ENCODE data around the gene TTLL5.

TTLL5 gene

DNA sequence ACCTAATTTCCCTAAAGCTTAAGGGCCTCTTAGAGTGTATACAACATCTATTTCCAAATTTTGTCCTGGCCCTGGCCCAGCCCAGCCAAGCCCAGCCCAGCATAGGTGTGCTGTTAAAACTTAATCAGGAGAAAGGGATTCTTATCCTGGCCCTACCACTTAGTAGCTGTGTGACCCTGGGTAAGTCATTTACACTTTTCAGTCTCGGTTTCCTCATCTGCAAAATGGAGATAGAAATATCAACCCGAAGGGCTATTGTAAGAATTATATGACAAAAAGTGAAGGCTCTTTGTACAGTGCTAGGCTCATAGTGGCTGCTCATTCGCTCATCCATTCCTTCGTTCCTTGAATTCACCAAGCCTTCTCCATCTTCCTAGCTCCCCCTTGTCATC is 812 bp upstream of the TTLL5 start:
- H3K27ac ChIP-seq: peak overlapping the region; percentile 75
- TF ChIP-seq, protein P1, sequence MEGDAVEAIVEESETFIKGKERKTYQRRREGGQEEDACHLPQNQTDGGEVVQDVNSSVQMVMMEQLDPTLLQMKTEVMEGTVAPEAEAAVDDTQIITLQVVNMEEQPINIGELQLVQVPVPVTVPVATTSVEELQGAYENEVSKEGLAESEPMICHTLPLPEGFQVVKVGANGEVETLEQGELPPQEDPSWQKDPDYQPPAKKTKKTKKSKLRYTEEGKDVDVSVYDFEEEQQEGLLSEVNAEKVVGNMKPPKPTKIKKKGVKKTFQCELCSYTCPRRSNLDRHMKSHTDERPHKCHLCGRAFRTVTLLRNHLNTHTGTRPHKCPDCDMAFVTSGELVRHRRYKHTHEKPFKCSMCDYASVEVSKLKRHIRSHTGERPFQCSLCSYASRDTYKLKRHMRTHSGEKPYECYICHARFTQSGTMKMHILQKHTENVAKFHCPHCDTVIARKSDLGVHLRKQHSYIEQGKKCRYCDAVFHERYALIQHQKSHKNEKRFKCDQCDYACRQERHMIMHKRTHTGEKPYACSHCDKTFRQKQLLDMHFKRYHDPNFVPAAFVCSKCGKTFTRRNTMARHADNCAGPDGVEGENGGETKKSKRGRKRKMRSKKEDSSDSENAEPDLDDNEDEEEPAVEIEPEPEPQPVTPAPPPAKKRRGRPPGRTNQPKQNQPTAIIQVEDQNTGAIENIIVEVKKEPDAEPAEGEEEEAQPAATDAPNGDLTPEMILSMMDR (conservative IDR thresholded peaks at IDR 0.05): no peak

DNA sequence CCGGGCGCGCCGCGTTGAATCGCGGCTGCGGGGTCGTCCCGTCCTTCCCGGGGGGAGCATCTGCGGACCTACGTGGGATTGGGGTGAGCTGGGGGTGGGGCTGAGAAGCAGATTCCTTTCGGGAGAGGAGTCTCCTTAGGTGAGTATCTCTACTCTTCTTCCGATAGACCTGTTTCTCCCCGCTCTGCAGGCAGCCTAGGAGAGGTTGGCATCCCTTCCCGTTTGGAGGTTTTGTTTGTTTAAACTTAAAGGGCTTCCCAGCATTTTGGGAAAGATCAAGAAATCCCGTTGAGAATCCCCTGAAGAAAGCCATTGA is 411 bp downstream of the TTLL5 start:
- H3K27ac ChIP-seq: peak overlapping the region; percentile 75
- TF ChIP-seq, protein P1 (conservative IDR thresholded peaks at IDR 0.05): no peak

DNA sequence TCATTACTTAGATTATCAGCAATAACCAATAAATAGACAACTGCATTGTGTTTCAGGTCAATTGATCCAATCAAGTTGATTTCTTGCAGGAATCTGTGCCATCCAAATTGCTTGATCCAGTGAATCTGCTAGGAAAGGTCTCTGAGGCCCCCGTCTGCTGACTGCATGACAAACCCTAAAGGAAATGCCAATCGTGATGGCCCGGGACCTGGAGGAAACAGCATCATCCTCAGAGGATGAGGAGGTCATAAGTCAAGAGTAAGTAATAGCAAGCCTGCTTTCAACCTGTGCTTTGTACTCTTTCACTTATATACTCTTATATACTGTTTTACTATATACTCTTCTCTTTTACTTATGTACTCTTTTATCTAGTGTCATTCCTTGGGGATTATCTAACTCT is 1.9 kb downstream of the TTLL5 start:
- H3K27ac ChIP-seq: no peak overlapping the region
- TF ChIP-seq, protein P1 (conservative IDR thresholded peaks at IDR 0.05): no peak

DNA sequence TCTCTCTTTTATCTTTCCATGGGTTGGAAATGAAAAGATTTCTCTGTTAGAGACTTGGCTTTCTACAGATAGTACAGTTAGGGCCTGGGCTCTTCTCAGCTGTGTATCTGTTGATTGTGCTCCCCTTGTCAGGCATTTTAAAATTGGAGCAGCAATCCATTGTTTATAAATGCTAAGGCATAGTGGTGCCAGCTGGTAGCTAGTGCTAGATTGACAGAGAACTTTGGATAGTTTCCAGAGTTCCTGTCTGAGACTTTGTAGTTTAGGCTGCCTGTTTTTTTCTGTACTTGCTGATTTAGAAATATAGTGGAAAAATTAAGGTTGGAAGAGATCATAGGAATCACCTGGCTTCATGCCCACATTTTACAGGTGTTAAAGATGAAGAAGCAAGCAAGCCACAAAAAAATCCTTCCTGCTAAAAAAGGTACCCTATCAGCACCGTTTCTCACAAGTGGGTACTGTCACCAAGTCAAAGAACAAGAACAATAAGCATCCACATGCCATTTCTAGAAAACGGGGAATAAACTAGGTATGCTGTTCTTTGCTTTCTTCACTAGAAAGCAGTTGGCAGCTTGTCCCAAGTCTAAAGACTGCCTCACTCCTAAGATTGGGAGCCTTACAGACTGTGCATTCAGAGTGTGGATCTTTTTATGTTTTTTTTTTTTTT is 6.2 kb downstream of the TTLL5 start:
- H3K27ac ChIP-seq: no peak overlapping the region
- TF ChIP-seq, protein P1 (conservative IDR thresholded peaks at IDR 0.05): no peak

DNA sequence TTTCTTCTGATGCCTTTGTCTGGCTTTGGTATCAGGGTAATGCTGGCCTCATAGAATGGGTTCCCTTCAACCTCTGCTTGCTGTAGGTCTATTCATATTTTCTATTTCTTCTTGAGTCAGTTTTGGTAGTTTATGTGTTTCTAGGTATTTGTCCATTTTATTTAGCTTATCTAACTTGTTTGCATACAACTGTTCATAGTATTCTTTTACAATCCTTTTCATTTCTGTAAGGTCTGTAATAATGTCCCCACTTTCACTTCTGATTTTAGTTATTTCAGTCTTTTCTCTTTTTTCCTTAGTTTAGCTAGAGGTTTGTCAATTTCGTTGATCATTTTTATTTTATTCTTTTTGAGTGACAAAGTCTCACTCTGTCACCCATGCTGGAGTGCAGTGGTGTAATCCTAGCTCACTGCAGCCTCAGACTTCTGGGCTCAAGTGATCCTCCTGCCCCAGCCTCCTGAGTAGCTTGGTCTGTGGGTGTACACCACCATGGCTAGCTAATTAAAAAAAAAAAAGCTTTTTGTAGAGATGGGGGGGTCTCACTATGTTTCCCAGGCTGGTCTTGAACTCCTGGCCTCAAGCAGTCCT is 11.7 kb downstream of the TTLL5 start:
- H3K27ac ChIP-seq: no peak overlapping the region
- TF ChIP-seq, protein P1 (conservative IDR thresholded peaks at IDR 0.05): no peak

DNA sequence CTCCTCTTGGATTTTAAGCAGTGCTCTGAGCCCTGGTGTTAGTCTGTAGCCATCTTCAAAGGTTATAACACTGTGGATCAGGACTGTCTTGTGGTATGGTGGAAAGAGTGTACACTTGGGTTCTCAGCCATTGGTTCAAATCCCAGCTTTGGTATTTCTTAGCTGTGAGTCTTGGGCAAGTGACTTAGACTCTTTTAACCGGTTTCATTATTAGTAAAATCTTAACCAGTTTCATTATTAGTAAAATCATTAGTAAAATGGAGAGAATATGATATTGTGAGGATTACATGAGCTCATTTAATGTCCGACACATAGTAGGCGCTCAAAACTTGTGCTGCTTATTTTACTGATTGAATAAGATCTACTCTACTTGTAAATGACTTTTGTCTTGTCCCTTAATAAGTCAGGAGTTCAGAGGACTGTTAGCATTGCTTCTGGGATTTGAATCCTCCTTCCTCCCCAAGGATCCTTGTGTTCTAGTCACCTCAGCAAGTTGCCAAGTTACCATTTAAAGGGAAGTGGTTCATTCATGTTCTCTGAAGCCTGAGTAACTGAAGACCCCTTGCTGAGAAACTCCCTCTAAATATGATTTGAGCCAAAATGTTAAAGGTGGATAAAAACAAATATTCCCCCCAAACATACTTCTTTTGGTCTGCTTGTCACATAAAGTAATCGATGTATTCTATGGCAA is 12.4 kb downstream of the TTLL5 start:
- no peak overlapping the region for H3K27ac ChIP-seq
- TF ChIP-seq, protein P1 (conservative IDR thresholded peaks at IDR 0.05): no peak

DNA sequence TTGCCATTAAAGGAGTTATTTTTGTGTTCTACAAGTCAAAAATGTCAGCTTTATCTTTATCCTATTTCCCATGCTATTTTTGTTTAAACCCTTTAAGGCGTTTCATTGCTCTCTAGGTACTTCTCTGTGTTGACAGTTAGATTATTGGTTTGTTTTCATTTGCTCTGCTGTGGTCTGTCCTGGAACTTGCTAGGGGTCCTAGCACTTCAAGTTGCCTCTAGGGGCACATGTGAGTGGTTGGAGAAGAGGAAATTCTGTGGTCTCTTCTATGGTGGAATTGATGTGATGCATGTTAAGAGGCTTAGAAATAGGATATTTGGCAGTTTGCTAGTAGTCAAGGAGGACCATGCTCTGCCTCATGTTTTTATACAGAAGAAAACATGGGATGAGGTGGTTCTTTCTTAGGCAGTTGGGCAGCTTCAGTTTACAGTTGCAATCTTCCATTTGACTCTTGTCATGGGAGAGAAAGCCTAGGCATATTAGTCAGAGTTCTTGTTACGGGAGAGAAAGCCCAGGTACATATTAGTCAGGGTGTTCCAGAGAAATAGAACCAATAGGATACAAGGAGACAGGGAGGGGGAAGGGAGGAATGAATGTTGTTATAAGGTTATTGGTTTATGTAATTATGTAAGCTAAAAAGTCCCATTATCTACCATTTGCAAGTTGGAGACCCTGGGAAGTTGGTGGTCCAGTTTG is 14.4 kb downstream of the TTLL5 start:
- TF ChIP-seq, protein P1 (conservative IDR thresholded peaks at IDR 0.05): no peak
- H3K27ac ChIP-seq: no peak overlapping the region

Data from VCaP (cell line).